ENCODE measurements around the gene HAP1. TPM values are rescaled to one million over a fixed set of nuclear protein-coding genes. Genes with fewer than 3 reads are reported as not detected.

Gene HAP1
- total RNA-seq, 4 donors from 2014 or later = not detected

DNA sequence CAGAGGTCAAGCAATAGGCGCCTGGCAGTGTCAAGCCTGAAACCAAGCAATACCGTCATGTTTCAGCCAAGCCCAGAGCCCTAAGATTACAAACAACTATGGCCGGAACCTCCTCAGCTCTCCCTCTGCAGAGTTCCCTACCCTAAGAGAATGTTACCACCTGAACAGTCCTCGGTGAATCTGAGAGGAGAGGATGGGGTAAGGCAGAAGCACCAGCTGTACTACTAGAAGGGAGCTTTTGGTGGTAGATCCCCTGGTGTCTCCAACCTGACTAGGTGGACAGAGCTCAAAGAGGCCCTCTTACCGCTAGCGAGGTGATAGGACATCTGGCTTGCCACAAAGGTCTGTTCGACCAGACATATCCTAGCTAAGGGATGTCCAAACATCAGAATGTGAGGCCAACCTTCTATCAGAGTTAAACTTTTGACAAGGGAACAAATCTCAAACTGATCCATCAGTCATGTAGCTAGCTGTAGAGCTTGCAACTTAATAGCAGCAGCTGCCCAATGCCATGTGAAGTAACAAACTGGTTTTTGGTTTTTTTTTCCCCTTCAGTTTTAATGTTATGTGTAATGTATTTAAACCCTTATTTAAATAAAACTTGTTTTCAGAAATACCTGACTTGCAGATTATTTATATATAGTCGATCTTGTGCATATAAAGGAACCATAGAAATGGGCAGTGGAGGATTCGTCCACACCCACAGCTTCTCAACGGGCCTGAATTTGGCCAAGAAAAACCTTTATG is 43.2 kb downstream of the HAP1 start:
- no peak for TF ChIP-seq CTCF (IDR thresholded peaks at IDR 0.05; ENCODE audit: low read depth)

DNA sequence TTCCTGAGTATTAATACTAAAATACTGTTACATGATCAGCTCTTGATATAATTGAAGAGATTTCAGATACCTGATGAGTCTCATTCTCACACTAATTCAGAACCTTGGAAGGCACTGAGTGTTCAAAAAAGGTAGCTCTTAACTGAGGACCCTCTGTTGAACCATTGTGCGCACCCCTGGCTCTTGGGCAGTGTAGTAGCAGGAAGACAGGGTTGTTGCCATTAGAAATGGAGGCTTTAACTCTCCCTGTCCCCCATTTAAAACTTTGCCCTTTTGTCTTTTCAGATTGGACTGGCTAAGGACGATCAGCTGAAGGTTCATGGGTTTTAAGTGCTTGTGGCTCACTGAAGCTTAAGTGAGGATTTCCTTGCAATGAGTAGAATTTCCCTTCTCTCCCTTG is 43.9 kb downstream of the HAP1 start:
- no peak for TF ChIP-seq CTCF (IDR thresholded peaks at IDR 0.05; ENCODE audit: low read depth)

GRCh38 chr17:41689497-41690299 is 44.7 kb downstream of the HAP1 start:
- TF ChIP-seq CTCF (IDR thresholded peaks at IDR 0.05; ENCODE audit: low read depth) = no peak

- no peak for TF ChIP-seq CTCF (IDR thresholded peaks at IDR 0.05; ENCODE audit: low read depth)
Observed at GRCh38 chr17:41688641-41689496, 45.6 kb downstream of the HAP1 start, which contains the start of gene EIF1. Gene EIF1, plus strand, starts transcription at chr17:41688885. Its CDS starts 154 bp downstream, at chr17:41689039.

DNA sequence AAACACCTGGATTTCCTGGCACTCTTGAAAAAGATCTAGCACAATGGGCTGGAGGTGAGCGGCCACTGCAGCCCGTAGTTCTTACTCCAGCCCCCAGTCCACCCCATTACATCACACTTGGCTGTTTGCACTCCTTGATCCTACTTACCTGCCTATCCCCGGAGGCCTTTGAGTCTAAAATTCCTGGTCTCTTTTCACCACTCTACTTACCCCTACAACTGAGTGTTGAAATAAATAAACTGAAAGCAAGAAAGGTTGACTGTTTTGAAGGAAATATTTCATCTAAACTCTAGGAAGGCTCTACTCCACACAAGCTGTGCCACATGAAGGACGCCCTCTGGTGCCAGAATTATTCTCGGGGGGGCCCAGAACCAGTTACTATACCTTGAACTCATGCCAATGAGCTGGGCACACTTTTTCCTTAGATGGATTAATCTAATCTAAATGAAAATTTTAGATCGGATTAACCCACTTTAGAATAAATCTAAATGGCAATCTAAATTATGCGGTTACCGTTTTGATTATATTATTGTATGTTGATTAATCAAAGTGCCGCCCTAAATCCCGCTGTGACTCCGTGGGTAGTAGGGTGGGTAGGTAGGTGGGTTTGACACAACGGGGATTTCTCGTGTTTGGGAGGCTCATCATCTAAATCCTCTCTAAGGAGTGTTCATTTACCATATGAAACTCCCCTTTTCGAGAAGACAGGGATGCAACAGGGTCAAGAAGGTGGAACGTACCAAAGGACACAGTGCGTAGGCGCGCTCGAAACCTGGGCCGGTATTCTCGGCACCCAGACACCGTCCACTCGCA is 46.4 kb downstream of the HAP1 start:
- TF ChIP-seq CTCF (IDR thresholded peaks at IDR 0.05; ENCODE audit: low read depth) = no peak

DNA sequence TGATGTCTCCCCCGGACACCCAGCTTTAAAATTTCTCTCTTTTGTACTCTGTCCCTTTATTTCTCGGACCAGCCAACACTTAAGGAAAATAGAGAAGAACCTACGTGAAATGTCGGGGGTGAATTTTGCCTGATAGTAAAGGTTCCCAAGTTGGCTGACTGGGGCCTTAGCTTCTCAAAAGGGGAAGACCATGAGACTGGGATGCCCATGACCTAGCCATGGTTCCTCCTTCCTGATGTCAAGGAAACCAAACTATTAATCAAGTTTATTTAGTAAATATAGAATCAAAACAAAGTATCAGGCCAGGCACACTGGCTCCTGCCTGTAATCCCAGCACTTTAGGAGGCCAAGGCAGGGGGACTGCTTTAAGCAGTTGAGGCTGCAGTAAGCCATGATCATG is 48.2 kb downstream of the HAP1 start:
- no peak for TF ChIP-seq CTCF (IDR thresholded peaks at IDR 0.05; ENCODE audit: low read depth)

Data from subcutaneous adipose tissue (tissue), 4 donors.